GM18951 (cell line): Measurements from ENCODE around the gene MROH2A.

Experiments
- POLR2A ChIP-seq: IDR thresholded peaks from 4 replicates; pipeline ENCODE4 v1.6.1; 2011; ENCODE audit warnings: mild to moderate bottlenecking; ENCODE audit not compliant: insufficient read length, insufficient read depth; ENCODE audit errors: extremely low read depth
- in situ Hi-C: fragments of 300-500 bp; cut with MboI; formaldehyde crosslinking; loops from one replicate; pipeline ENCODE4 v1.12.0; 2022; ENCODE audit warnings: low sequenced_read_pairs, mixed read lengths, inconsistent platforms; ENCODE audit not compliant: unreplicated experiment

Gene MROH2A

GRCh38 chr2:233754872-233755611 is 23.1 kb upstream of the MROH2A start:
- no peak for TF ChIP-seq POLR2A
- in situ Hi-C loops = no loop called here

- TF ChIP-seq POLR2A = no peak
- in situ Hi-C loops = no loop called here
Observed at GRCh38 chr2:233756429-233757081, 21.6 kb upstream of the MROH2A start.

- in situ Hi-C loops = no loop called here
- no peak for TF ChIP-seq POLR2A
Observed at GRCh38 chr2:233758141-233758540, 20.0 kb upstream of the MROH2A start.

GRCh38 chr2:233758849-233759248 is 19.3 kb upstream of the MROH2A start:
- TF ChIP-seq POLR2A = no peak
- in situ Hi-C loops = no loop called here

GRCh38 chr2:233760043-233760442 is 18.1 kb upstream of the MROH2A start, which contains the start of gene UGT1A1:
TSS of gene UGT1A1 (plus strand) at chr2:233760270. CDS start at chr2:233760288, 18 bp downstream.
- no peak for TF ChIP-seq POLR2A
- in situ Hi-C loops = no loop called here

- in situ Hi-C loops = no loop called here
- no peak for TF ChIP-seq POLR2A
Observed at GRCh38 chr2:233761040-233761769, 16.9 kb upstream of the MROH2A start.

- in situ Hi-C loops = no loop called here
- no peak for TF ChIP-seq POLR2A
Observed at GRCh38 chr2:233764264-233764663, 13.9 kb upstream of the MROH2A start.

- in situ Hi-C loops = no loop called here
- TF ChIP-seq POLR2A = no peak
Observed at GRCh38 chr2:233764761-233765160, 13.4 kb upstream of the MROH2A start.

GRCh38 chr2:233766416-233766815 is 11.7 kb upstream of the MROH2A start:
- no peak for TF ChIP-seq POLR2A
- in situ Hi-C loops = no loop called here

GRCh38 chr2:233768076-233768475 is 10.1 kb upstream of the MROH2A start:
- TF ChIP-seq POLR2A = no peak

GRCh38 chr2:233769260-233769659 is 8.9 kb upstream of the MROH2A start:
- TF ChIP-seq POLR2A = no peak
- in situ Hi-C loops = no loop called here

More at GRCh38 chr2:233768076-233768475, 10.1 kb upstream of the MROH2A start:
- in situ Hi-C loops = no loop called here

- TF ChIP-seq POLR2A = no peak
- in situ Hi-C loops = no loop called here
Observed at GRCh38 chr2:233772153-233772552, 6.0 kb upstream of the MROH2A start.

- no peak for TF ChIP-seq POLR2A
- in situ Hi-C loops = no loop called here
Observed at GRCh38 chr2:233772583-233772982, 5.5 kb upstream of the MROH2A start.
